Cardiac fibroblast (primary cell): ENCODE results near the gene DNAH7.

Experiments
- DNase-seq, 2 donors: peaks; one replicate each; pipeline versions ENCODE4 v3.0.0 to v3.0.0-alpha.2; 2010; ENCODE audit warnings: low read depth in 2 of 2
- H3K4me3 ChIP-seq, 2 donors: replicated peaks in 1 of 2; 1 replicate in 1 of 2; 2 replicates in 1 of 2; pipeline ENCODE4 v1.5.1; 2011; ENCODE audit warnings: low read depth in 2 of 2, low read length in 2 of 2, mild to moderate bottlenecking in 2 of 2, moderate library complexity in 1 of 2
- TF ChIP-seq, protein P1 (sequence below): IDR thresholded peaks from one replicate; pipeline ENCODE4 v1.5.1; 2011; ENCODE audit warnings: low read depth, mild to moderate bottlenecking, low read length, inconsistent platforms

DNAH7 gene

DNA sequence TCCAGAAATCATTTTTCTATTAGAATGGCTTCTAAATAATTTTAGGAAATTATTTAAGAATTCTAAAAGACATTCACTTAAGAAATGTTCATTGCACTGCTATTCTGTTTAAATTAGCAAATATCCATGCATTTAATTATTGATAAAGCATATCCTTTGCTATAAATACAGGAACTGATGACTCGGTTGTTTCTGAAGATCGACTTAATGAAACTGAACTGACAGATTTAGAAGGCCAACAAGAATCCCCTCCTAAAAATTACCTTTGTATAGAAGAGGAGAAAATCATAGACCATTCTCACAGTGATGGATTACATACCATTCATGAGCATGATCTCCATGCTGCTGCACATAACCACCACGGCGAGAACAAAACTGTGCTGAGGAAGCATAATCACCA, 352.2 kb downstream of the DNAH7 start:
- no peak for DNase-seq
- no peak overlapping the region for H3K4me3 ChIP-seq
- TF ChIP-seq, protein P1, sequence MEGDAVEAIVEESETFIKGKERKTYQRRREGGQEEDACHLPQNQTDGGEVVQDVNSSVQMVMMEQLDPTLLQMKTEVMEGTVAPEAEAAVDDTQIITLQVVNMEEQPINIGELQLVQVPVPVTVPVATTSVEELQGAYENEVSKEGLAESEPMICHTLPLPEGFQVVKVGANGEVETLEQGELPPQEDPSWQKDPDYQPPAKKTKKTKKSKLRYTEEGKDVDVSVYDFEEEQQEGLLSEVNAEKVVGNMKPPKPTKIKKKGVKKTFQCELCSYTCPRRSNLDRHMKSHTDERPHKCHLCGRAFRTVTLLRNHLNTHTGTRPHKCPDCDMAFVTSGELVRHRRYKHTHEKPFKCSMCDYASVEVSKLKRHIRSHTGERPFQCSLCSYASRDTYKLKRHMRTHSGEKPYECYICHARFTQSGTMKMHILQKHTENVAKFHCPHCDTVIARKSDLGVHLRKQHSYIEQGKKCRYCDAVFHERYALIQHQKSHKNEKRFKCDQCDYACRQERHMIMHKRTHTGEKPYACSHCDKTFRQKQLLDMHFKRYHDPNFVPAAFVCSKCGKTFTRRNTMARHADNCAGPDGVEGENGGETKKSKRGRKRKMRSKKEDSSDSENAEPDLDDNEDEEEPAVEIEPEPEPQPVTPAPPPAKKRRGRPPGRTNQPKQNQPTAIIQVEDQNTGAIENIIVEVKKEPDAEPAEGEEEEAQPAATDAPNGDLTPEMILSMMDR, result no peak

DNA sequence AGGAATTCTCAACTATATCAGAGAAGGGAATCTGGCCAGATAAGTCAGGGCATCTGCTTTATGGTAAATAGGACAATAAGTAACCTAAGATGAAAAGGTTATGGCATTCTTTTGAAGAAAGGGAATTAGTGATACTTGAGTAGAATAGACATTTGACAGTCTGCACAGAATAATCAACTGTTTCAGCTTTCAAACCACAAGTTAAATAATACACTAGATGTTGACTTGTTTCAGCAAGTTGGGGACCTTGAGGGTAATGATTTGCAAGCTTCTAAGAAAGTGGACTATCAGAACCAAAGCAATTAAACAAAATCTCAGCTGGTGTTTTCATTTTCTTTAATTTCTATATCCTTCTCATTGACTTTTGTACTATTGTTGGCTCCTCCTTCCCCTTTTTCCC, 357.2 kb downstream of the DNAH7 start:
- TF ChIP-seq, protein P1, result no peak
- H3K4me3 ChIP-seq, result no peak overlapping the region
- no peak for DNase-seq

DNA sequence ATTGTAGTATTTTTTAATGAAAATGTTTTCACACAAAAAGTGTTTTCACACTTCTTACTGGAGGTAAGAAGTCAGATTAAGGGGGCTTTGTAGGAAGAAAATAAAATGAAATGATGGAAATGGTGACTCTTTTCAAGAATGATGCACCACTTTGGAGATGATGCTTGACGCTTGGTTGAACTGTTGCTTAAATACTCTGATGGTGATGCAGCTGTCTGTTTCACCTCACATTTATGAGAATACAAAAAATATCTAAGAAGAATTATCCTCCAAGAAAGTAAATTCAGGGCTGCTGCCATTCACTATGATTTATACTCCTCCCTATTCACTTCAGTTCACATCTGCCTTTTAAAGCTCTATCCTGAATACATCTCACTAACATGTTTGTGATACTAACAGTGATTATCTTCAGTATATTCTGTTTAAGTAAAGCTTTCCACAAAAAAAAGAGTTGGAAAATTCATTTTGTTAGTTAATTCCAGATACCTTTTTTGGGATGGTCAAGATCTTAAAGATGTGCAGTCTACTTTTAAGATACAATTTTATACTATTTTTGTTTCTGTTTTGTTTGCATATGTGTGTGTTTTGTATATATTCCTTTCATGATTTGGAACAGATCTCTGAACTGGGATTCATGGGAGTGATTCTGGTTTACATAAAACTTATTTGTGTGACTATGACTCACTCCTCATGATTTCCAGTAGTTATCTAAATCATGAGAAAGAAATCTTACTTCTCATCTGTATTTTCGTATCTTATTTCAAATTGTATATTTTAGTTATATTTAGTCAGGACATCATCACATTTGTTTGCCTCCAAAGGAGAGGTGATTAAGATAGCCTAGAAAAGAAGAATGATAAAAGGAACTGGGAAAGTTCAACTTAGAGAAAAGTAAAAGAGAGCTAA, 358.5 kb downstream of the DNAH7 start:
- TF ChIP-seq, protein P1, result no peak
- H3K4me3 ChIP-seq, result no peak overlapping the region
- peak; percentile 22 to 61 for DNase-seq

DNA sequence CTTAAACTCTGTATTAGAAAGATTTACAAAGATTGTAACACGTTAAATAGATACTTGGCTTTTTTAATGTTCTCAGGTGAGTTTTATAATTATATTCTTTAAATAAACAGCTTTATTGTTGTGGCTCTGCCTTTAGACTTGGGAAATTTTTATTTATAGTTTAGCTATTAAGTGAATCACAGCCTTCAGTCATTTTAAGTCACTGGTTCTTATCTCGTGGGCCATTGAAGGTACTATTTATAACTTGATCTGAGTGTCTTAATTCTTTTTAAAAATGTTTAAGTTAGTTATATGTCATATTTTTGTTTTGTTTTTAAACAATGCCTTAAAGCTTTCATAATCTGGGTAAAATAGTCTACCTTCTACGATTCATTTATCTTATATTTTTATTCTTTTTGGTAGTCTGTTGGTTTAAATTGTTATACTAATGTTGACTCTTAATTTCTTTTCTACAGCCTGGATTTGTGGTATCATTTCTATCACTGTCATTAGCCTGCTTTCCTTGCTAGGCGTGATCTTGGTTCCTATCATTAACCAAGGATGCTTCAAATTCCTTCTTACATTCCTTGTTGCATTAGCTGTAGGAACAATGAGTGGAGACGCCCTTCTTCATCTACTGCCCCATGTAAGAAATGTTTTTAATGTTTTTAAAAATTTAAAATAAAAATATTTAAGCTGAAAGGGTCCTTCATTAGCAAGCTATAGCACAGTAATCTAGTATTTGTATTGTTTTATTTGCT, 362.3 kb downstream of the DNAH7 start:
- DNase-seq, result peak; percentile 53 to 71
- TF ChIP-seq, protein P1, result no peak
- H3K4me3 ChIP-seq, result no peak overlapping the region

DNA sequence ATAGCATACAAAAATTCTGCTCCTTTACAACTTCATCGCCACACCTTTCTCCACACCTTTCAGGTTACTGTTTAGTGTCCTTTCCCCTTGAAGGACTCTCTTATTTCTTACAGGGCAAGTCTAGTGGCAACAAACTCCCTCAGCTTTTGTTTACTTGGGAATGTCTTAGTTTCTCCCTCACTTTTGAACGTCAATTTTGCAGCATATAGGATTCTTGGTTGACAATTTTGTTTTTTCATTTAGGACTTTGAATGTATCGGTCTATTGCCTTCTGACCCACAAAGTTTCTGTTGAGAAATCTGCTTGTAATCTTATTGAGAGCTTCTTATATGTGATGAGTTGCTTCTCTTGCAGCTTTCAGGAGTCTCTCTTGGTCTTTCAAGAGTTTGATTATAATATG, 368.2 kb downstream of the DNAH7 start:
- TF ChIP-seq, protein P1, result no peak
- no peak for DNase-seq

DNA sequence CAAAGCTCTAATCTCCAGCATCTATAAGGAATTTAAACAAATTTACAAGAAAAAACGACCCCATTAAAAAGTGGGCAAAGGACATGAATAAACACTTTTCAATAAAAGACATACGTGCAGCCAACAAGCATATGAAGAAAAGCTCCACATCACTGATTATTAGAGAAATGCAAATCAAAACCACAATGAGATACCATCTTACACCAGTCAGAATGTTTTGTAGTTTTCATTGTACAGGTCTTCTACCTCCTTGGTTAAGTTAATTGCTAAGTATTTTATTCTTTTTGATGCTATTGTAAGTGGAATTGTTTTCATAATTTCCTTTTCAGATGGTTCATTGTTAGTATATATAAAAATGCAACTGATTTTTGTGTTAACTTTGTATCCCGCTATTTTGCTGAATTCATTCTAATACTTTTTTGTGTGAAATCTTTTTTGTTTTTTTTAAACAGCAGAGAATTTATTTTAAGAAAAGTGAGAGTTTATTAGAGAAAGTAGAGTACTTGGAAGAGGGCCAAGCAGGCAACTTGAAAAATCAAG, 370.9 kb downstream of the DNAH7 start:
- TF ChIP-seq, protein P1, result no peak
- no peak overlapping the region for H3K4me3 ChIP-seq
- DNase-seq, result no peak

More for the DNA sequence above, 368.2 kb downstream of the DNAH7 start:
- no peak overlapping the region for H3K4me3 ChIP-seq
